Motor neuron (in vitro differentiated cells): ENCODE measurements around the gene ERG28. TPM values are rescaled to one million over a fixed set of nuclear protein-coding genes. Genes with fewer than 3 reads are reported as not detected.

Source experiments
- ATAC-seq, 8 experiments: fragments of 200-7000 bp; cut with Tn5 transposase; replicated peaks in 6 of 8; 2 replicates each; pipeline ENCODE4 v1.8.0; 2021; ENCODE audit warnings: mild to moderate bottlenecking in 8 of 8, moderate library complexity in 8 of 8
- H3K27ac ChIP-seq, 2 donors: fragments of 250-450 bp; sonication (Bioruptor Pico); 2 replicates each; pipeline ENCODE4 v1.9.0; 2021; ENCODE audit warnings: antibody characterized with exemption in 2 of 2, mild to moderate bottlenecking in 2 of 2, moderate library complexity in 1 of 2
- H3K4me1 ChIP-seq, 2 donors: fragments of 250-450 bp; sonication (Bioruptor Pico); replicated peaks in 1 of 2; 2 replicates each; pipeline ENCODE4 v1.6.1; 2021; ENCODE audit warnings: antibody characterized with exemption in 2 of 2, mild to moderate bottlenecking in 2 of 2, moderate library complexity in 1 of 2
- H3K4me3 ChIP-seq, 5 donors: fragments of 250-450 bp; sonication (Bioruptor Pico); 2 replicates each; pipeline ENCODE4 v1.9.0; 2021; ENCODE audit warnings: antibody characterized with exemption in 5 of 5, mild to moderate bottlenecking in 5 of 5, moderate library complexity in 4 of 5
- WGBS, 10 experiments: fragments of 450-650 bp; shearing (Covaris generic); methylation state at CpG; one replicate each; pipeline ENCODE4 v1.0.0; 2022; 5-methylcytosine and 5-hydroxymethylcytosine counted together
- in situ Hi-C, 9 experiments: fragments of 400-800 bp; cut with MboI; loops; one replicate each; pipeline ENCODE4 v1.15.0; 2021; ENCODE audit warnings: low sequenced_read_pairs in 9 of 9, low pct_unique_long_range_greater_than_20kb in 2 of 9; ENCODE audit not compliant: unreplicated experiment in 9 of 9
- total RNA-seq, 8 experiments: library from RNA; unstranded; fragments of 300-600 nt; gene quantifications; 2 replicates each; pipeline versions ENCODE4 v1.2.3 to v1.2.4, GENCODE V29; 2022

The ERG28 gene
- total RNA-seq, 8 experiments from 2014 or later: 13.9 to 31.0 (median 20.1) TPM

DNA sequence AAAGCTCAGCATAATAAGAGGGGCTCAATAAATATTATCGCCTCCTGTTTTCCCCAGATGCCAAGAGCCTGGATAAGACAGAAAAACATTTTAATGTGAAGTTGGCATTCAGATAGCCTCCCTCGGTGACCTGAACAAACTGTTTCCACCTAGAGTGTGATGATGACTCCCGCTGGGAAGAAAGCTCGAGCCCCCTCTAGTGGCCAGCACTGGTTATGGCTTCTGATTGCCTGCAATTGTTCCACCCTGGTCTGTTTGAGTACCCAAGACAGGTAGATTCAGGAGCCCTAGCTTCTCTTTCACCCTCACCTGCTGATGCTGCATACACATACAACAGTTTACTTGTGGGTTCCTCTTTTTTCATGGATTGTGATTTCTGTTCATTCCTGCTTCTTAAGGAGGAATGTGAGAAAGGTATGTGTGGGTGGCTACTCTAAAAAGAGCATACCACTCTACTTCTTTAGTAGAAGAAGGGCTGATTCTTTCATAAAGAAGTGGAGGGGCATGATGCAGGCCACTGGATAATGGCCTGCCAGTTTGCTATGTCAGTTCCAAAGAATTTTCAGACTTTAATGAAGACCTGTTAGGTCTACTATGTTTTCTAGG is 6.4 kb downstream of the ERG28 start:
- in situ Hi-C loops: loop anchor here in 1 of 9 experiments (10.0 kb wide), 1 partner anchor 69 kb away; no protein-coding TSS in a partner anchor
- H3K27ac ChIP-seq: no peak overlapping the region
- H3K4me1 ChIP-seq: no peaks in the 10 kb centered on the region
- H3K4me3 ChIP-seq: no peak overlapping the region
- ATAC-seq: peak; percentile 75 to 93 (median 85)
- WGBS, 10 experiments: 0 to 40% (median 8%) methylated on average over 1 to 4 of the region's 4 CpGs; no CpG with 5 or more reads in 3 of the 10 experiments

DNA sequence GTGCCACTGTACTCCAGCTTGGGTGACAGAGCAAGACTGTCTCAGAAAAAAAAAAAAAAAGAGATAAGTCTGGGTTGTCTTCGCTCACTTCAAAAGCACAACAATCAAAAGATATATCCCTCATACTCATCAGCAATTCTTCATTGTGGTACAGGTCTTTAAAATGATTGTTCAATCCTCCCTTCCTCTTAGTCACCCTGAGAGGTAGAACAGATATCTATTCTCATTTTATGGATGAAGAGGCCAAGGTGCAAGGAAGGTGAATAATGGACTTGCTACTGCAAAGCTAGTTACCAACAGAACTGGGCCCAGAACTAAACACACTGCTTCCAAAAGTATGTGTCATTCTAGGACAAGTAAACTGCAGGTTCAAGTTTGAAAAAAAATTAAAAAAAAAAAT is 7.1 kb downstream of the ERG28 start:
- Histone ChIP-seq H3K4me3 (no peak overlapping the region), H3K27ac (no peak overlapping the region), H3K4me1 (peaks cover 0 to 2% of the 10 kb centered on the region in 2 donors)
- ATAC-seq: no peak
- in situ Hi-C loops: loop anchor here in 1 of 9 experiments (10.0 kb wide), 1 partner anchor 69 kb away; no protein-coding TSS in a partner anchor
- 83 to 100% (median 100%) methylated on average over 1 of the region's 1 CpG; no CpG with 5 or more reads in 3 of the 10 experiments for WGBS, 10 experiments

DNA sequence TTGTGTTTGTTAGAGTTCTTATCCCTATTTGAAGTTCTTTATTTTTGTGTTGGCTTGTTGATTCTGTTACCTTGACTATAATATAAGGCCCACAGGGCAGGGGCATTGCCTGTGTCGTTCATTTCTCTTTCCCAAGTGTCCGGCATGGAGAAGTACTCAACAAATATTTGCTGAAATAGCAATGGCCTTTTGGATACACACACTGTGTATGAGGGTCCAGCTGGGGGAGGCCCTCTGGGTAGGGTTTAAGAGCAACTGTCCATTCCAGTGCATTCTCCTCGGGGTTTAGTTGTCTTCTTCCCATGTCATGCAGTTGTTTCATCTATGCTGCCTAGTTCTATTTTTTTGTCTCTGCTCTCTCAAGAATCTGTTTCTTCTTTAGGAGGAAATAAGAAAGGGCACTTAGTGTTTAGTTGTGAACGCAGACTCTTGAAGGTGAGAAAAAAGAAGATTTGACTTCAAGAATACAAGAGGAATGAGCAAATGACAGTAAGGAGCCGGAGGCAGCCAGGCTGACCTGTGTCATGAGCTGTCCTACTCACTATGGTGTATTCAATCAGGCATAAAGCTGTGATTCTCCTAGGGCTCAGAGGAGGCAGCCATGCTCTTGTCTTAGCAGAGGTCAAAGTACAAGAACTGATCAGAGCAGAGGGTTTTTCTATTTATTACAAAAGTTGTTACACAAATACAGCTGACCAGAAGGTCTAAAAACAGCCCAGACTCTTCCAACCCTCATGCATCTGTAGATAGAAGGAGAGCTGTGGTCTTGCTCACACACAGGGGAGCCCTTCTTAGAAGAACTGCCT is 10.2 kb downstream of the ERG28 start:
- Histone ChIP-seq H3K27ac (no peak overlapping the region), H3K4me1 (peaks cover 0 to 2% of the 10 kb centered on the region in 2 donors), H3K4me3 (no peak overlapping the region)
- peak in 1 of 8 experiments; percentile 53 for ATAC-seq
- in situ Hi-C loops: loop anchor here in 1 of 9 experiments (10.0 kb wide), 1 partner anchor 66 kb away; no protein-coding TSS in a partner anchor
- 67 to 100% (median 88%) methylated on average over 1 to 5 of the region's 5 CpGs; no CpG with 5 or more reads in 1 of the 10 experiments for WGBS, 10 experiments

DNA sequence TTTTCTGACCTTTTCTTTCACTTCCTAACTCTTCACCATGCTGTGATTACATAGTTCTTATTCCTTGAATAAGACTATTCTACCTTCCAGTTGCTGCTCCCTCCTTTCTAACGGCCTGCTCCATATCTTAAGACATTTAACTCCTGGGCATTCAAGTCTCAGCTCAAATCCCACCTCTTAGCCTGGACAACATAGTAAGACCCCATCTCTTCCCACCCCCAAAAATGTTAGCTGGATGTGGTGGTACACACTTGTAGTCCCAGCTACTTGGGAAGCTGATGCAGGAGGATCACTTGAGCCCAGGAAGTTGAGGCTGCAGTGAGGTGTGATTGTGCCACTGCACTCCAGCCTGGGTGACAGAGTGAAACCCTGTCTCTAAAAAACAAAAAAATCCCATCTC is 10.9 kb downstream of the ERG28 start:
- Histone ChIP-seq H3K27ac (no peak overlapping the region), H3K4me3 (no peak overlapping the region), H3K4me1 (peaks cover 0 to 2% of the 10 kb centered on the region in 2 donors)
- in situ Hi-C loops: loop anchor here in 1 of 9 experiments (10.0 kb wide), 1 partner anchor 65 kb away; no protein-coding TSS in a partner anchor
- no peak for ATAC-seq
- WGBS, 10 experiments: 78 to 100% (median 100%) methylated on average over 1 of the region's 1 CpG; no CpG with 5 or more reads in 2 of the 10 experiments

DNA sequence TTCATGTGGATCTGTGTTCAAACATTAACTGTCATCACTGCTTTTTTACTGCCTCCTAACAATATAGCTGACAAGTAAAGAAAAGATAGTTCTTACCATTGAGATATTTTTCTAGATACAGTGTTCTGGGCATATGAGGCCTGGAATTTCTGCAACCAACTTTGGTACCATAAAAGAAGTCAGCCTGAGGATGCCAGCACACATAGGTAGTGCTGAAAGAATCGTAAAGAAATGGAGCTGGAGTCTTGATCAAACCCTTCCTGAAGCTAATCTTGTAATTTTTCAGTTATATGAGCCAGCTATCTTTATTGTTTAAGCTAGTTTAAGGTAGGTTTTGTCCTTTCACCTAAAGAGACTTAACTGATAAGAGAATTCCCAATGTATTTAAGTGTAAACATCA is 11.3 kb downstream of the ERG28 start:
- H3K27ac ChIP-seq: no peak overlapping the region
- H3K4me1 ChIP-seq: peaks cover 0 to 2% of the 10 kb centered on the region in 2 donors
- in situ Hi-C loops: no loop called here
- ATAC-seq: no peak
- WGBS, 10 experiments: 86 to 100% (median 96%) methylated on average over 1 of the region's 1 CpG; no CpG with 5 or more reads in 2 of the 10 experiments
- H3K4me3 ChIP-seq: no peak overlapping the region

DNA sequence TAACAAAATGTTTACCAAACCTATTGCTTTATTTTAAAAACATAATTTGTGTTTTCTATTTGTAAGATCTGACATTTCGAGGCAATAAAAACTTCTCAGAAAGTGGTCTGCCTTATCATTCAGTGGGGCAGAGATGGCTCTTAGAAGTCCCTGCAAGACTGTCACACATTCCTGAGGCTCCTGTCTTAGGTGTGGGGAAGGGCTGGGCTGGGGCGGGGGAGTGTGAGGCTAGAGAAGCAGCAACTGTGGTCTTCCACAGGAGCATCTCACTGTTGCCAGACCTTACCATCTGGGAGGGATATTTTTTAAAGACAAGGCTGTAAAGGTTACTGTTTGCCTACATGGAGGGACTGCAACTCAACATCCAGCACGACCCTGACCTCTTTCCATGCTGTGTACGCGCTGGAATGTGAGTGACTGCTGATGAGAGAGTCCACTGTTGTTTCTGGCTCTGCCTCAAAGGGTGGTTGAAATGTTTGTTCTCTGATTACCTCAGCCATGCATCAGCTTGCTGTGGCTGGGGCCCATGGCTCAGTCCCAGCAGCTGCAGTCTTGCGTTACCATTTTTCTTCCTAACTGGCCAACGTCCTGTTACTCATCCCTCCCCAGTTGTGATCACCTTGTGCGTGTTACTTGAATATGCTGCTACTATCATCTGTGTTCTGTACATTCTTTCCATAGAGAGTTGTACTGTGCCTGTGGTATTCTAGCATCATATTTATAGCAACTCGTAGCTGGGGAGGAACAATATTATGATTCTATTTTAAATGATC is 12.4 kb downstream of the ERG28 start:
- in situ Hi-C loops: no loop called here
- H3K4me1 ChIP-seq: peaks cover 0 to 2% of the 10 kb centered on the region in 2 donors
- H3K27ac ChIP-seq: no peak overlapping the region
- ATAC-seq: peak in 4 of 8 experiments; percentile 28 to 94 (median 82)
- H3K4me3 ChIP-seq: no peak overlapping the region
- 51 to 100% (median 79%) methylated on average over 1 to 7 of the region's 9 CpGs for WGBS, 10 experiments

DNA sequence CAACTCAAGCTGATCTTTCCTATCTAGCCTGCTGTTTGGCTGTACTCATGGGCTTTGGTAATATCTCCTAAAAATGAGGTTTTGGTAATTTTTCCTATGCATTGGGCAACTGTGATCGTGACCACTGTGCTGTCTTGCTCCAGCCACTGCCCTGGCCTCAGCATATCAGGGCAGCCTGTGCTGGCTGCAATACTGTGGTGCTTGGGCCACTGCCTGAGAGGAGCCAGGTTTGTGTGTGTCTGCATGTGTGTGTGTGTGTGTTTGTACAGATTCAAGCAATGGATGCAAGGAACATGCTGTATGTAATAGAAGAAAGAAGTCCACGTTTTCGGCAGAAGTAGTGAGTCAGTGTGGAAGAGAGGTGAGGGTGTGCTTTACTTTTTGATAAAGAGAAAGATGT is 13.0 kb downstream of the ERG28 start:
- in situ Hi-C loops: no loop called here
- 69 to 100% (median 98%) methylated on average over 1 to 3 of the region's 3 CpGs; no CpG with 5 or more reads in 2 of the 10 experiments for WGBS, 10 experiments
- ATAC-seq: peak in 1 of 8 experiments; percentile 4
- H3K4me1 ChIP-seq: peaks cover 0 to 2% of the 10 kb centered on the region in 2 donors
- no peak overlapping the region for H3K27ac ChIP-seq
- no peak overlapping the region for H3K4me3 ChIP-seq

DNA sequence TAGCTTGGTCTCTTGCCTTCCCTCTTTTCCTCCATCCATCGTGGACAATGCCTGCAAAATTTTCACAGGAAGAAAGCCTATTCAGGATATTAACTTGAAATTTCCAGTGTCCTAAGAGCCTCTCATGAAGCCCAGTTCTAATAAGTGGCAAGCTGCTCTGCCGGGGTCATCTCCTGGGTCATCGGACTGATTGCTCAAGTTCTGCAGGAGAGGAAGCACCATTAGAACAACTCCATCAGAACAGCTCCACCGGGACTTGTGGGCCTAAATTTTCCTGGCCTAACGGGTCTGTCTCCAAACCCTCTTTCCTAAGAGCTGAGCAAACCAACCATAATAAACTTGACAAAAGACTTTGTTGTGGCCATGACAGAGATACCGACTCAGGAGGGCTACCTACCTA is 13.9 kb downstream of the ERG28 start:
- WGBS, 10 experiments: 70 to 100% (median 90%) methylated on average over 1 to 6 of the region's 6 CpGs; no CpG with 5 or more reads in 2 of the 10 experiments
- in situ Hi-C loops: no loop called here
- no peak for ATAC-seq
- Histone ChIP-seq H3K4me1 (peaks cover 0 to 2% of the 10 kb centered on the region in 2 donors), H3K27ac (no peak overlapping the region), H3K4me3 (no peak overlapping the region)

DNA sequence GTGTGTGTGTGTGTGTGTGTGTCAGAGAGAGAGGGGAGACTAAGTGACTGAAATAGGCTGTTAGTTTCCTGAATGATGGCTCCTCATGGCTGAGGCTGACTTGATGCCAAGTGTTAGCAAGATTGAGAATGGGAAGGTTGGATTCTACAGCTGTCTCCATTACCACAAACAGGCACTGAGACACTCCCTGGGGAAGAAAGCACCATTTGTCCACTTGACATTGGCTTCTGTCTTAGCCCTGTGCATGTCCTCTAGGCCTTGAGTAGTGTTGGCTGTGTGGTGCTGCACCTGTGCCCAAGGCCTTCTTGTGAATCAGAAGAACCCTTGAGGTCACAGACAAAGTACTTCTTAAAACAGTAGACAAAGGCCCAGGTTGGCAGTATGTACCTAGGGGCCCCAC is 15.6 kb downstream of the ERG28 start:
- ATAC-seq: no peak
- peaks cover 0 to 2% of the 10 kb centered on the region in 2 donors for H3K4me1 ChIP-seq
- in situ Hi-C loops: no loop called here
- no peak overlapping the region for H3K27ac ChIP-seq
- no peak overlapping the region for H3K4me3 ChIP-seq

DNA sequence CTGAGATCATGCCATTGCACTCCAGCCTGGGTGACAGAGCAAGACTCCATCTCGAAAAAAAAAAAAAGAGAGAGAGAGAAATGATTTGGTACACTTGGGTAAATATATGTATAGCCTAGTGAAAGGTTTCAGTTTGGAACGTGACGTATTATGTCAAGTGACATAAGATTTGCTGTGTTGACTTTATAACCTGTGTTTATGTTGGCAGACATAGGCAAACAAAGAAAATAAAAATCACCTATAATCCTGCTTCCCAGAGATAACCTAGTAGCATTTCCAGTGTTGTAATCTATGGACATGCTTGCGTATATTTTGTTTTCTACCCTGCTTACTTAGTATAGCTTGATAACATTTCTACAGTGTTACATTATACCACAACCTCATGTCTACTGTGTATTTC is 16.7 kb downstream of the ERG28 start:
- in situ Hi-C loops: no loop called here
- H3K4me1 ChIP-seq: peaks cover 0 to 2% of the 10 kb centered on the region in 2 donors
- no peak overlapping the region for H3K27ac ChIP-seq
- no peak for ATAC-seq
- WGBS, 10 experiments: 36 to 90% (median 72%) methylated on average over 1 to 4 of the region's 4 CpGs; no CpG with 5 or more reads in 1 of the 10 experiments
- H3K4me3 ChIP-seq: no peak overlapping the region

DNA sequence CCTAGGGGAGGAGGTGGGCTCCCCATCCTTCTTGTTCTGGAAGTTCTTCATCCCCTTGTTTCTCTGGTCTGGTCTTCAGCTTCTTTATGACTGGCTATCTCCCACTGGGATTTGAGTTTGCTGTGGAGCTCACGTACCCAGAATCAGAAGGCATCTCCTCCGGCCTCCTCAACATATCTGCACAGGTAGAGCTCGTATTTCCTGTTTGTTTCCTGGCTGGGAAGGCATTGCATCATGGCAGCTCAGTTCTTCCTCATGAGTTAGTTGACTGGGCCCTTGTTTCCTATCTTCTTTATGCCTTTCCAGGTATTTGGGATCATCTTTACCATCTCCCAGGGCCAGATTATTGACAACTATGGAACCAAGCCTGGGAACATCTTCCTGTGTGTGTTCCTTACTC is 19.8 kb downstream of the ERG28 start:
- H3K4me3 ChIP-seq: no peak overlapping the region
- 45 to 100% (median 87%) methylated on average over 1 to 3 of the region's 3 CpGs; no CpG with 5 or more reads in 5 of the 10 experiments for WGBS, 10 experiments
- no peak for ATAC-seq
- in situ Hi-C loops: no loop called here
- peaks cover 0 to 2% of the 10 kb centered on the region in 2 donors for H3K4me1 ChIP-seq
- H3K27ac ChIP-seq: no peak overlapping the region

DNA sequence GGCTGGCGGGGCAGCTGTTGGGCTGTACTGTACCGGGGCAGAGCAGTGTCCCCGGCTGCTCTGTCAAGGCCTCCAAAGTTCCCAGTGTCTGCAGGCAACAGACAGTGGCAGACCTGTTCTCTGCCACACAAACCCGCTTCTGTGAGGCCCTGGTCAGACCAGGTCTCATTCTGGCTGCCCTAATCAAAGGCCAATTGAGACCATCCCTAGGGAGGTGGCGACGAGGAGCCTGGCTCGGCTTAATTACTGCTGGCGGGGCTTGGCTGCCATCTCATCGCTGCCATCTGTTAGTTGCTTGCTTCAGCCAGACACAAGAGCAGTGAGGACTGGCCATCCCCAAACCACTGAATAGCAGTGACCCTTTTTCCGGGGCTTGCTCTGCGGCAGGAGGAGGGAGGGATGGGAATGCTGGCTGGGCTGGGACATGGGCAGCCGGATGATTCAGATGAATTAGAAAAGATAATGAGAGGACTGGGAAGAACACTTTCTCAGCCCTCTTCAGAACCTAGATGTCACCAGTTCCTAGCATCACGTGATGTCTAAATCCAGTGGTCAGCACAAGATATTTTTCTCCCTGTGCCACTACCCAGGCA is 24.5 kb downstream of the ERG28 start:
- in situ Hi-C loops: no loop called here
- no peak overlapping the region for H3K27ac ChIP-seq
- peak in 7 of 8 experiments; percentile 11 to 88 (median 29) for ATAC-seq
- H3K4me3 ChIP-seq: no peak overlapping the region
- H3K4me1 ChIP-seq: peaks cover 0 to 2% of the 10 kb centered on the region in 2 donors
- 24 to 100% (median 76%) methylated on average over 1 to 4 of the region's 13 CpGs; no CpG with 5 or more reads in 6 of the 10 experiments for WGBS, 10 experiments
